Upper lobe of left lung (tissue), 4 donors: Measurements from ENCODE around the gene WDFY3.

Experiments
- CTCF ChIP-seq, 6 experiments: fragments of 450-650 bp in 4 of 6; fragments of 200-600 bp in 2 of 6; sonication (generic) in 2 of 6; IDR thresholded peaks; one replicate each; pipeline ENCODE4 v1.5.1; 2016 to 2019; ENCODE audit warnings: antibody characterized with exemption in 6 of 6
- EP300 ChIP-seq, 4 donors: sonication (generic); formaldehyde crosslinking; IDR thresholded peaks; one replicate each; pipeline ENCODE4 v1.5.1; 2017; ENCODE audit warnings: antibody characterized with exemption in 4 of 4, control low read depth in 2 of 4
- POLR2A ChIP-seq, 4 donors: fragments of 450-650 bp; IDR thresholded peaks; one replicate each; pipeline ENCODE4 v1.5.1; 2016 to 2017; ENCODE audit warnings: antibody characterized with exemption in 4 of 4, mild to moderate bottlenecking in 2 of 4
- POLR2AphosphoS5 ChIP-seq, 2 donors: sonication (generic); formaldehyde crosslinking; IDR thresholded peaks; one replicate each; pipeline ENCODE4 v1.5.1; 2017; ENCODE audit warnings: antibody characterized with exemption in 2 of 2

- no peak for TF ChIP-seq CTCF (IDR thresholded peaks at IDR 0.05)
- TF ChIP-seq POLR2AphosphoS5 (IDR thresholded peaks at IDR 0.05), result no peak
- TF ChIP-seq POLR2A (IDR thresholded peaks at IDR 0.05), result no peak
- no peak for TF ChIP-seq EP300 (IDR thresholded peaks at IDR 0.05)
These were observed 48.5 kb downstream of the WDFY3 start for GRCh38 chr4:84917869-84918600.
